Lower lobe of right lung (tissue), 2 donors: ENCODE results near the gene TSSK6. TPM values are rescaled to one million over a fixed set of nuclear protein-coding genes. Genes with fewer than 3 reads are reported as not detected.

ENCODE experiments used
- ATAC-seq, 2 donors: fragments of 200-7000 bp; cut with Tn5 transposase; one replicate each; pipeline ENCODE4 v1.9.1; 2020 to 2022; ENCODE audit warnings: mild to moderate bottlenecking in 2 of 2, moderate library complexity in 2 of 2
- DNase-seq: peaks from one replicate; pipeline ENCODE4 v3.0.0-alpha.2; 2020
- H3K27ac ChIP-seq: fragments of 200-600 bp; one replicate; pipeline ENCODE4 v1.8.0; 2022
- H3K27me3 ChIP-seq: fragments of 200-600 bp; one replicate; pipeline ENCODE4 v1.8.0; 2022; ENCODE audit warnings: low read depth
- H3K36me3 ChIP-seq: fragments of 200-600 bp; one replicate; pipeline ENCODE4 v1.8.0; 2022; ENCODE audit warnings: mild to moderate bottlenecking
- H3K4me1 ChIP-seq: fragments of 200-600 bp; one replicate; pipeline ENCODE4 v1.8.0; 2022
- H3K4me3 ChIP-seq: fragments of 200-600 bp; one replicate; pipeline ENCODE4 v1.8.0; 2022; ENCODE audit warnings: mild to moderate bottlenecking
- H3K9me3 ChIP-seq: fragments of 200-600 bp; one replicate; pipeline ENCODE4 v1.8.0; 2022
- CTCF ChIP-seq: fragments of 200-600 bp; IDR thresholded peaks from one replicate; pipeline ENCODE4 v1.8.0; 2022; ENCODE audit warnings: antibody characterized with exemption, mild to moderate bottlenecking
- intact Hi-C: fragments of 100-400 bp; cut with DNase I; formaldehyde crosslinking; loops from one replicate; pipeline ENCODE4 v1.11.0; 2022
- total RNA-seq: library from RNA; stranded (reverse); fragmentation: NEBNext Ultra II Directional; extraction: Animal tissue kit (Norgen Biotek cat#: 25700); gene quantifications from one replicate; pipeline ENCODE4 v1.2.1, GENCODE V29; 2021
- donor health status: DM: no; HTN: yes; CAD: no; lungs with severe emphysema.

Gene TSSK6
- total RNA-seq, 1 donor from 2014 or later, result 2.9 TPM

DNA sequence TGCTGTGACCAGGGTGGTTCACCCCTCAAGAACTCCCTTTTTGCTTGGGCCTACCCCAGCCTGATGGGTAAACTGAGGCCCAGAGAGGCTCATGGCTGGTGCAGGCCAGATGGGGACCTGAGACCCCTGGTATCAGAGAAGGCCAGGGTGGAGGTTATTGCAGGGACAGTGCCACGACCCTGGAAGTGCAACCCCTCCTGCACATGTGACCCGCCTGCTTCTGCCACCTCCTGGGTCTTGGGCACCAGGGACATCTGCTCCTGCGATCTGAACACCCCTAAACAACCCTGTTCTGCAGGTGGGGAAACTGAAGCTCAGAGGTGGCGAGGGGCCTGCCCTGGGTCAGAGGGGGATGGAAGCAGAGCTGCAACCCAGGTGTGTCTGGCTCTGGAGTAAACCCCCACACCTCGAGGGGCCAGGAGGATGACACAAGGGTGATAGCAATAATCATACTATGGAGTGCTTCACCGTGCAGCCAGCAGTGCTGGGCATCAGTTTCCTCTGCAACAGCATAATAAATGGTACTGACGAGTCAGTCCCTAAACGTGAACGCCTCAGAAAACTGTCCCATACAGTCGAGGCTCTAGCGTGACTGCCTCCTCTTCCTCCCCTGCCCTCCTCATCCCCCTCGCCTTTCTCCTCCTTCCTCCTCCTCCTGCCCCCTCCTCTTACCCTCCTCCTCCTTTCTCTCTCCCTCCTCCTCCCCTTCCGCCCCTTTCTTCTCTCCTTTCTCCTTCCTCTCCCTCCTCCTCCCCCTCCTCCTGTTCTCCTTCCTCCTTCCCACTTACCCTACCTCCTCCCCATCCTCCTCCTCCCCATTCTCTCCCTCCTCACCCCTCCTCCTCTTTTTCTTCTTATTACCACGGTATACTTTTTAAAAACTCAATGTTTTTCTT, 17.7 kb upstream of the TSSK6 start:
- TF ChIP-seq CTCF, result no peak
- H3K4me1 ChIP-seq, result peaks cover 9% of the 10 kb centered on the region
- no peak overlapping the region for H3K27ac ChIP-seq
- DNase-seq (no peak), ATAC-seq (no peak)
- no peak overlapping the region for H3K4me3 ChIP-seq
- no peaks in the 10 kb centered on the region for H3K9me3 ChIP-seq
- intact Hi-C loops, result no loop called here
- peaks cover 8% of the 10 kb centered on the region for H3K27me3 ChIP-seq
- H3K36me3 ChIP-seq, result peaks cover 12% of the 10 kb centered on the region

- Histone ChIP-seq H3K27ac (no peak overlapping the region), H3K27me3 (peaks cover under 1% of the 10 kb centered on the region), H3K4me1 (peaks cover 6% of the 10 kb centered on the region), H3K36me3 (peaks cover 20% of the 10 kb centered on the region), H3K9me3 (no peaks in the 10 kb centered on the region), H3K4me3 (no peak overlapping the region)
- intact Hi-C loops, result no loop called here
- ATAC-seq (peak; percentile 81 to 86), DNase-seq (peak; percentile 91)
- peak; percentile 92 for TF ChIP-seq CTCF
These were observed 16.8 kb upstream of the TSSK6 start for GRCh38 chr19:19531951-19532805.

DNA sequence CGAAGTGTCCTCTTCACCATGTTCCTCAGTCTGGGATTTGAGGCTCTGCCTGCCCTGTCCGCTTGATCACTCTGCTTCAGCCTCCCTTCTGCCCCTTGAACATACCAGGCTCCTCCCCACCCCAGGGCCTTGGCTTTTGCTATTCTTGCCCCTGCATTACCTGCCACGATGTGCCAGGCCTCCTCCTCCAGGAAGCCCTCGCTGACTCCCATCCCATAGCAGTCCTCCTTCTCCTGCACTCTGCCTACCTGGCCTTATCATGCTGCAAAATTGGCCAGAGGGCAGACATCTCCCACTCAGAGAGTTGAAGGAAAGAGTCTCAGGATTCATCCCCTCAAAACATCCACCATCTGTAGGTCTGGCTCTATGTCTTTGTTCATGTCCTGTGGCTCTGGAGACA, 15.5 kb upstream of the TSSK6 start:
- H3K27ac ChIP-seq, result no peak overlapping the region
- intact Hi-C loops, result no loop called here
- H3K4me3 ChIP-seq, result no peak overlapping the region
- H3K4me1 ChIP-seq, result peaks cover 6% of the 10 kb centered on the region
- H3K36me3 ChIP-seq, result peaks cover 33% of the 10 kb centered on the region
- DNase-seq (no peak), ATAC-seq (no peak)
- H3K27me3 ChIP-seq, result no peaks in the 10 kb centered on the region
- no peak for TF ChIP-seq CTCF
- no peaks in the 10 kb centered on the region for H3K9me3 ChIP-seq

- TF ChIP-seq CTCF, result no peak
- Histone ChIP-seq H3K27ac (no peak overlapping the region), H3K4me1 (peaks cover 6% of the 10 kb centered on the region), H3K4me3 (no peak overlapping the region), H3K27me3 (no peaks in the 10 kb centered on the region), H3K9me3 (no peaks in the 10 kb centered on the region), H3K36me3 (peaks cover 38% of the 10 kb centered on the region)
- intact Hi-C loops, result no loop called here
- ATAC-seq (no peak), DNase-seq (no peak)
These were observed 15.1 kb upstream of the TSSK6 start for GRCh38 chr19:19530423-19530804.

DNA sequence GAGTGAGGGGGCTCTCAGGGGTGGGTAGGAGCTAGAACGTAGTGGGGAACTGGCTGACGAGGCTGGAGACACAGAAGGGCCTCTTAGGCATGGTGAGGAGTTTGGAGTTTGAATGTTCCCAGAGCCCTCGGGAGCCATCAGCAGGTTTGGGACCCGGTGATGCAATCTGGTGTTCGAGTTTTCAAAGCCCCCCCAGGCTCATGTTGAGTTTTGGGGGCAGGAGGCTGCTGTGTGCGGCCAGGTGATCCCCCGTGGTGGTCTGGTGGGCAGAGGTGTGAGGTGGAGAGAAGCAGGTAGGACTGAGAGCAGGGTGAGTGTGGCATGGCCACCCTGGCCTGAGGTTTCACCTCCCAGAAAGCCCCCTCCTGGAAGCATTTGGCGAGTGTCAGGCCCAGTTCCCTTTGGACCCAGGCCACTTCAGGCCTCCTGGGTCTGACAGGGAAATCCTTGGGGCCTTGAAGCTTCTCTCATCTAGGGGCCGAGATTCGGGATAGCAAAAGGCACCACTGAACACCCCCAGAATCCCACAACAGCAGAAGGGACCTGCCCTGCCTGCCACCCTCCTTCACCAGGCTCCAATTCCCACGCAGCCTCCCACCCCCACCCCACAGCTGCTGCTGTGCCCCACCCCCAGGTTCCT, 14.6 kb upstream of the TSSK6 start:
- Histone ChIP-seq H3K4me1 (peaks cover 6% of the 10 kb centered on the region), H3K4me3 (no peak overlapping the region), H3K36me3 (peaks cover 40% of the 10 kb centered on the region), H3K9me3 (no peaks in the 10 kb centered on the region), H3K27ac (no peak overlapping the region), H3K27me3 (no peaks in the 10 kb centered on the region)
- TF ChIP-seq CTCF, result no peak
- no peak for DNase-seq
- no peak for ATAC-seq
- intact Hi-C loops, result no loop called here
